Liver (tissue), 9 donors: ENCODE data around the gene OR7C2. TPM values are rescaled to one million over a fixed set of nuclear protein-coding genes. Genes with fewer than 3 reads are reported as not detected.

Experiments
- DNase-seq: peaks from one replicate; pipeline ENCODE4 v3.0.0-alpha.2; 2017; ENCODE audit warnings: low spot score
- H3K27ac ChIP-seq, 2 donors: one replicate each; pipeline ENCODE4 v1.7.0; 2013; ENCODE audit warnings: inconsistent platforms in 2 of 2, low read length in 2 of 2, control low read depth in 1 of 2, low read depth in 1 of 2, mild to moderate bottlenecking in 1 of 2
- H3K27me3 ChIP-seq, 4 donors: one replicate each; pipeline versions ENCODE4 v1.6.1 to v1.7.0; 2013; ENCODE audit warnings: low read length in 3 of 4, inconsistent platforms in 1 of 4, mild to moderate bottlenecking in 1 of 4, moderate library complexity in 1 of 4; ENCODE audit not compliant: control insufficient read depth in 4 of 4, insufficient read depth in 4 of 4
- H3K36me3 ChIP-seq, 4 donors: one replicate each; pipeline versions ENCODE4 v1.6.1 to v1.7.0; 2013; ENCODE audit warnings: low read length in 3 of 4, mild to moderate bottlenecking in 3 of 4, low read depth in 1 of 4, moderate library complexity in 1 of 4; ENCODE audit not compliant: control insufficient read depth in 4 of 4, insufficient read depth in 3 of 4
- H3K4me1 ChIP-seq, 4 donors: one replicate each; pipeline versions ENCODE4 v1.6.1 to v1.7.0; 2013; ENCODE audit warnings: low read length in 3 of 4, mild to moderate bottlenecking in 3 of 4, moderate library complexity in 1 of 4; ENCODE audit not compliant: control insufficient read depth in 4 of 4, insufficient read depth in 4 of 4
- H3K4me3 ChIP-seq, 3 donors: one replicate each; pipeline versions ENCODE4 v1.6.1 to v1.7.0; 2013; ENCODE audit warnings: low read length in 3 of 3, control low read depth in 1 of 3, low read depth in 1 of 3, mild to moderate bottlenecking in 1 of 3
- H3K9ac ChIP-seq, 2 donors: one replicate each; pipeline ENCODE4 v1.7.0; 2013; ENCODE audit warnings: low read length in 2 of 2, mild to moderate bottlenecking in 2 of 2, moderate library complexity in 2 of 2, control low read depth in 1 of 2, low read depth in 1 of 2
- H3K9me3 ChIP-seq, 4 donors: one replicate each; pipeline versions ENCODE4 v1.6.1 to v1.7.0; 2013; ENCODE audit warnings: low read length in 3 of 4; ENCODE audit not compliant: control insufficient read depth in 4 of 4
- ATF3 ChIP-seq: IDR thresholded peaks from 2 replicates; pipeline ENCODE4 v1.6.1; 2016; ENCODE audit warnings: antibody characterized with exemption
- CTCF ChIP-seq: fragments of 150-350 bp; IDR thresholded peaks from 2 replicates; pipeline ENCODE4 v1.5.1; 2017; ENCODE audit warnings: improper control_type of control experiment, low read depth, low read length; ENCODE audit not compliant: missing input control
- EGR1 ChIP-seq, 2 donors: IDR thresholded peaks; 2 replicates each; pipeline ENCODE4 v1.6.1; 2016 to 2018; ENCODE audit warnings: antibody characterized with exemption in 2 of 2, low read depth in 2 of 2
- FOXA1 ChIP-seq: IDR thresholded peaks from 2 replicates; pipeline ENCODE4 v1.6.1; 2016; ENCODE audit warnings: antibody characterized with exemption
- FOXA2 ChIP-seq: IDR thresholded peaks from 2 replicates; pipeline ENCODE4 v1.6.1; 2016; ENCODE audit warnings: antibody characterized with exemption
- GABPA ChIP-seq, 2 donors: IDR thresholded peaks in 1 of 2; conservative IDR thresholded peaks in 1 of 2; 2 replicates each; pipeline ENCODE4 v1.6.1; 2016; ENCODE audit warnings: antibody characterized with exemption in 2 of 2, mild to moderate bottlenecking in 1 of 2, moderate library complexity in 1 of 2
- HNF4A ChIP-seq, 2 donors: conservative IDR thresholded peaks; 2 replicates each; pipeline ENCODE4 v1.6.1; 2016; ENCODE audit warnings: antibody characterized with exemption in 2 of 2, mild to moderate bottlenecking in 2 of 2
- HNF4G ChIP-seq: IDR thresholded peaks from 2 replicates; pipeline ENCODE4 v1.6.1; 2016; ENCODE audit warnings: antibody characterized with exemption
- JUND ChIP-seq, 2 donors: IDR thresholded peaks; 2 replicates each; pipeline ENCODE4 v1.6.1; 2016; ENCODE audit warnings: antibody characterized with exemption in 2 of 2
- MAX ChIP-seq: IDR thresholded peaks from 2 replicates; pipeline ENCODE4 v1.6.1; 2016; ENCODE audit warnings: antibody characterized with exemption
- NR2F2 ChIP-seq: IDR thresholded peaks from 2 replicates; pipeline ENCODE4 v1.6.1; 2016; ENCODE audit warnings: antibody characterized with exemption
- RAD21 ChIP-seq, 2 donors: IDR thresholded peaks; 2 replicates each; pipeline ENCODE4 v1.6.1; 2016; ENCODE audit warnings: antibody characterized with exemption in 2 of 2, mild to moderate bottlenecking in 2 of 2
- REST ChIP-seq: IDR thresholded peaks from 2 replicates; pipeline ENCODE4 v1.6.1; 2016; ENCODE audit warnings: antibody characterized with exemption, mild to moderate bottlenecking
- RXRA ChIP-seq, 2 donors: IDR thresholded peaks; 2 replicates each; pipeline ENCODE4 v1.6.1; 2017 to 2018; ENCODE audit warnings: antibody characterized with exemption in 2 of 2, mild to moderate bottlenecking in 1 of 2
- SP1 ChIP-seq: IDR thresholded peaks from 2 replicates; pipeline ENCODE4 v1.6.1; 2018; ENCODE audit warnings: antibody characterized with exemption, mild to moderate bottlenecking
- TAF1 ChIP-seq: conservative IDR thresholded peaks from 2 replicates; pipeline ENCODE4 v1.6.1; 2016; ENCODE audit warnings: antibody characterized with exemption, mild to moderate bottlenecking
- YY1 ChIP-seq: IDR thresholded peaks from 2 replicates; pipeline ENCODE4 v1.6.1; 2016; ENCODE audit warnings: antibody characterized with exemption, mild to moderate bottlenecking
- WGBS: extraction: QIAGEN DNeasy Blood & Tissue Kit; methylation state at CpG from one replicate; pipeline ENCODE4 v1.1.7; 2013; 5-methylcytosine and 5-hydroxymethylcytosine counted together
- polyA plus RNA-seq, 2 donors: library from polyadenylated mRNA; stranded (reverse) in 1 of 2; unstranded in 1 of 2; fragments of 200-250 nt in 1 of 2; fragments of >200 nt in 1 of 2; fragmentation: Nextera tagmentation in 1 of 2; extraction: Ambion mirVana in 1 of 2; gene quantifications; one replicate each; pipeline versions ENCODE4 v1.2.1 to v1.2.3, GENCODE V29; 2013 to 2015
- total RNA-seq, 2 donors: library from RNA; depleted of rRNA; stranded (reverse); fragments of >200 nt; gene quantifications; one replicate each; pipeline ENCODE4 v1.2.3, GENCODE V29; 2014
- TF ChIP-seq, protein P1 (sequence below): IDR thresholded peaks from 2 replicates; pipeline ENCODE4 v1.6.1; 2016; ENCODE audit warnings: antibody characterized with exemption
- donor health status: healthy.
- donor health status: healthy.
- donor health status: healthy.
- donor health status: healthy.
- donor health status: healthy.

The OR7C2 gene
- total RNA-seq = not detected
- not detected for polyA plus RNA-seq

DNA sequence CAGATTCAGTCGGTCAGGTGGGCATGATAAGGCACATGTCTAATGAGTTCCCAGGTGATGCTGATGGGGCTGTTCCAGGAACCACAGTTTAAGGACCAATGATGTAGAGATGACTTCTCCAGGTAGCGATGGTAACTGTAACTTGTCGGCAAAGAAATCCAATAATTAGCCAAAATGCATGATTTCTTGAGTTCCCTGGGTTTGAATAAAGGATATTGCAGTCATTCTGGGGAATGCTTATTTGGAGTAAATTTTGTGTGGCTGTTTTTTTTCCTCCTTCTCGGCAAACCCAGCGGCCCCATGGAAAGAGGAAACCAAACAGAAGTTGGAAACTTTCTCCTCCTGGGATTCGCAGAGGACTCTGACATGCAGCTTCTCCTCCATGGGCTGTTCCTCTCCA lies at the start of gene OR7C2:
TSS of gene OR7C2 (plus strand) at position 301 of the 400 bp plus-strand sequence. CDS start at position 301, 0 bp downstream.
- 84% methylated on average over 6 of the region's 6 CpGs for WGBS

More for the DNA sequence above, at the start of gene OR7C2:
- no peaks in the 10 kb centered on the region for H3K36me3 ChIP-seq
- H3K9ac ChIP-seq = no peak within 1 kb of the TSS
- no peaks in the 10 kb centered on the region for H3K27me3 ChIP-seq
- no peak within 1 kb of the TSS for H3K4me3 ChIP-seq
- no peaks in the 10 kb centered on the region for H3K9me3 ChIP-seq
- no peak for DNase-seq
- no peaks in the 10 kb centered on the region for H3K4me1 ChIP-seq
- no peak for TF ChIP-seq REST
- TF ChIP-seq ATF3 = no peak
- no peak for TF ChIP-seq CTCF
- no peak for TF ChIP-seq GABPA (IDR thresholded peaks at IDR 0.05 in 1 of 2, conservative IDR thresholded peaks at IDR 0.05 in 1 of 2)
- TF ChIP-seq EGR1 (IDR thresholded peaks at IDR 0.05; ENCODE audit: low read depth in 2 of 2) = no peak
- no peak for TF ChIP-seq NR2F2
- TF ChIP-seq HNF4G = no peak
- TF ChIP-seq SP1 = no peak
- TF ChIP-seq JUND (IDR thresholded peaks at IDR 0.05) = no peak
- no peak for TF ChIP-seq HNF4A (conservative IDR thresholded peaks at IDR 0.05)
- no peak for TF ChIP-seq FOXA1
- no peak for TF ChIP-seq RAD21 (IDR thresholded peaks at IDR 0.05)
- TF ChIP-seq FOXA2 = no peak
- TF ChIP-seq YY1 = no peak
- TF ChIP-seq RXRA (IDR thresholded peaks at IDR 0.05) = no peak
- TF ChIP-seq MAX = no peak
- no peak for TF ChIP-seq TAF1
- TF ChIP-seq, protein P1, sequence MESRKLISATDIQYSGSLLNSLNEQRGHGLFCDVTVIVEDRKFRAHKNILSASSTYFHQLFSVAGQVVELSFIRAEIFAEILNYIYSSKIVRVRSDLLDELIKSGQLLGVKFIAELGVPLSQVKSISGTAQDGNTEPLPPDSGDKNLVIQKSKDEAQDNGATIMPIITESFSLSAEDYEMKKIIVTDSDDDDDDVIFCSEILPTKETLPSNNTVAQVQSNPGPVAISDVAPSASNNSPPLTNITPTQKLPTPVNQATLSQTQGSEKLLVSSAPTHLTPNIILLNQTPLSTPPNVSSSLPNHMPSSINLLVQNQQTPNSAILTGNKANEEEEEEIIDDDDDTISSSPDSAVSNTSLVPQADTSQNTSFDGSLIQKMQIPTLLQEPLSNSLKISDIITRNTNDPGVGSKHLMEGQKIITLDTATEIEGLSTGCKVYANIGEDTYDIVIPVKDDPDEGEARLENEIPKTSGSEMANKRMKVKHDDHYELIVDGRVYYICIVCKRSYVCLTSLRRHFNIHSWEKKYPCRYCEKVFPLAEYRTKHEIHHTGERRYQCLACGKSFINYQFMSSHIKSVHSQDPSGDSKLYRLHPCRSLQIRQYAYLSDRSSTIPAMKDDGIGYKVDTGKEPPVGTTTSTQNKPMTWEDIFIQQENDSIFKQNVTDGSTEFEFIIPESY = no peak
- H3K27ac ChIP-seq = no peak within 1 kb of the TSS
